ENCODE results near the gene GVQW3.

The GVQW3 gene

GRCh38 chr11:76455331-76455730, 74.2 kb downstream of the GVQW3 start:
- no peak for TF ChIP-seq CTCF (IDR thresholded peaks at IDR 0.05; ENCODE audit: borderline replicate concordance, insufficient read depth, low read depth, low read length)
- no peak overlapping the region for H3K4me3 ChIP-seq (ENCODE audit: low read depth, low read length)

GRCh38 chr11:76455931-76456330, 74.8 kb downstream of the GVQW3 start:
- no peak for TF ChIP-seq CTCF (IDR thresholded peaks at IDR 0.05; ENCODE audit: borderline replicate concordance, insufficient read depth, low read depth, low read length)
- H3K4me3 ChIP-seq (ENCODE audit: low read depth, low read length): no peak overlapping the region

GRCh38 chr11:76456571-76456970, 75.4 kb downstream of the GVQW3 start:
- no peak overlapping the region for H3K4me3 ChIP-seq (ENCODE audit: low read depth, low read length)
- no peak for TF ChIP-seq CTCF (IDR thresholded peaks at IDR 0.05; ENCODE audit: borderline replicate concordance, insufficient read depth, low read depth, low read length)
